Fibroblast of lung (primary cell): ENCODE measurements around the gene RNASE8.

Experiments
- EZH2 ChIP-seq: IDR thresholded peaks from 2 replicates; pipeline ENCODE4 v1.5.1; 2012; ENCODE audit warnings: low read length, control low read depth, mild to moderate bottlenecking; ENCODE audit errors: missing control alignments
- TF ChIP-seq, protein P1 (sequence below), 2 donors: IDR thresholded peaks in 1 of 2; conservative IDR thresholded peaks in 1 of 2; 1 replicate in 1 of 2; 2 replicates in 1 of 2; pipeline ENCODE4 v1.5.1; 2011 to 2012; ENCODE audit warnings: low read length in 2 of 2, control low read depth in 1 of 2, inconsistent platforms in 1 of 2, low read depth in 1 of 2, mild to moderate bottlenecking in 1 of 2

DNA sequence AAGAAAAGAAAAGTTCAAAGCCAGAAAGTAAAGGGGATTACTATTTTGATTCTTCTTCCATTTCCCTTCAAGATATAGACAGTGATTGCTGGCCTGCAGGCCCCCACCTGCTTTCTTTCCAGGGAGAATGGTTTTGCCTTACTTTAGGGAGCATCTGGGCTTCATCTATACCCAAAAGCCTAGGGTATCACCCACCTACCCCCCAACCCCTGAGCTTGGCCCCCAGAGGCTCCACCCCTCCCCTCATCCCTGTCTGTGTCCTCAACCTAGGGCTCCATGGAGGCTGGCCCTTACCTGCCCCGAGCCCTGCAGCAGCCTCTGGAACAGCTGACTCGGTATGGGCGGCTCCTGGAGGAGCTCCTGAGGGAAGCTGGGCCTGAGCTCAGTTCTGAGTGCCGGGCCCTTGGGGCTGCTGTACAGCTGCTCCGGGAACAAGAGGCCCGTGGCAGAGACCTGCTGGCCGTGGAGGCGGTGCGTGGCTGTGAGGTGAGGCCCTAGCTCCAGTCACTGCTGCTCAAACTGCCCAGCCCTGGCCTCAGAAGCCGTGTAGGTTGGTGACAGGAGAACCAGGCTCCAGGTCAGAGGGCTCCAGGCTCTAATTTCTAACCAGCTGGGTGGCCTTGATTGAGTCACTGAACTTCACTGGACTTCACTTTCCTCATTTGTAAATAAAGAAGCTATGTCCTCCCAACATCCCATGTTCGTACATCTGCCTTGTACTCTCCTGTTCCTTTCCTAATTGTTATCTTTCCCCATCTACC lies 26.1 kb downstream of the RNASE8 start:
- TF ChIP-seq, protein P1, sequence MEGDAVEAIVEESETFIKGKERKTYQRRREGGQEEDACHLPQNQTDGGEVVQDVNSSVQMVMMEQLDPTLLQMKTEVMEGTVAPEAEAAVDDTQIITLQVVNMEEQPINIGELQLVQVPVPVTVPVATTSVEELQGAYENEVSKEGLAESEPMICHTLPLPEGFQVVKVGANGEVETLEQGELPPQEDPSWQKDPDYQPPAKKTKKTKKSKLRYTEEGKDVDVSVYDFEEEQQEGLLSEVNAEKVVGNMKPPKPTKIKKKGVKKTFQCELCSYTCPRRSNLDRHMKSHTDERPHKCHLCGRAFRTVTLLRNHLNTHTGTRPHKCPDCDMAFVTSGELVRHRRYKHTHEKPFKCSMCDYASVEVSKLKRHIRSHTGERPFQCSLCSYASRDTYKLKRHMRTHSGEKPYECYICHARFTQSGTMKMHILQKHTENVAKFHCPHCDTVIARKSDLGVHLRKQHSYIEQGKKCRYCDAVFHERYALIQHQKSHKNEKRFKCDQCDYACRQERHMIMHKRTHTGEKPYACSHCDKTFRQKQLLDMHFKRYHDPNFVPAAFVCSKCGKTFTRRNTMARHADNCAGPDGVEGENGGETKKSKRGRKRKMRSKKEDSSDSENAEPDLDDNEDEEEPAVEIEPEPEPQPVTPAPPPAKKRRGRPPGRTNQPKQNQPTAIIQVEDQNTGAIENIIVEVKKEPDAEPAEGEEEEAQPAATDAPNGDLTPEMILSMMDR (conservative IDR thresholded peaks at IDR 0.05 in 1 of 2, IDR thresholded peaks at IDR 0.05 in 1 of 2; ENCODE audit: low read depth in 1 of 2, low read length in 2 of 2), result no peak
- no peak for TF ChIP-seq EZH2
